Measurements from ENCODE around the gene GRK1. TPM values are rescaled to one million over a fixed set of nuclear protein-coding genes. Genes with fewer than 3 reads are reported as not detected.
A peak's percentile ranks its signal among the peaks of the same experiment; 100 is the strongest.
"Not testable (repeated sequence)": the region's sequence is repeated elsewhere in the genome, so short reads cannot be mapped to it uniquely, and the experiment has no call there.

The GRK1 gene
- total RNA-seq, 4 donors from 2014 or later: 0.88 to 1.7 TPM; not detected in 2

DNA sequence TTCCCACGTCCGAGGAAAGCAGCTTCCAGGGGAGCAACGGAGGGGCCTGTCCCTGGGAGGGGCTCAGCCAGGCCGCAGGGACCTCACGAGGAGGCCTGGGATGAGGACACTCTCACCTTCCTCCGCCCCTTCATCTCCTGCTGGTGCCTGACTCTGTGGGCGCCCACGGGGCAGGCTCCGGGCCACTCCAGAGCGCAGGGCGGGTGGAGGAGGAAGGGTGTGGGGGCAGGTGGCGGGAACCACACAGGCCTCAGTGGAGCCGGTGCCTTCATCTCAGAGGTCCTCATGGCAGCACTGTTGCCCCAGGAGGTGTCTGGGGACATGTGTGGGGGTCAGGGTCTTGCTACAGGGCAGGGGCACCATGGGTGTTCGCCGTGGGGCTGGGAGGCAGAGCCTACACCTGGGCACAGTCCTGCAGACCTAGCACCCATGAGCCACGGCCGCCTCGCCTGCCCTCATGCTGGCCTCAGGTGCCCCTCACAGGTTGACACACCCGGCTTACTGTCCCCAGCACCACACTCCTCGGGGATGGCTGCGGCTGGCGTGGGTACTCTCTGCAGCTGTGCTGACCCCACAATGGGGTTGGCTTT lies 81.9 kb downstream of the GRK1 start:
- H3K9me3 ChIP-seq: no peaks in the 10 kb centered on the region
- H3K27me3 ChIP-seq: no peaks in the 10 kb centered on the region
- H3K36me3 ChIP-seq: no peaks in the 10 kb centered on the region
- TF ChIP-seq, protein P1, sequence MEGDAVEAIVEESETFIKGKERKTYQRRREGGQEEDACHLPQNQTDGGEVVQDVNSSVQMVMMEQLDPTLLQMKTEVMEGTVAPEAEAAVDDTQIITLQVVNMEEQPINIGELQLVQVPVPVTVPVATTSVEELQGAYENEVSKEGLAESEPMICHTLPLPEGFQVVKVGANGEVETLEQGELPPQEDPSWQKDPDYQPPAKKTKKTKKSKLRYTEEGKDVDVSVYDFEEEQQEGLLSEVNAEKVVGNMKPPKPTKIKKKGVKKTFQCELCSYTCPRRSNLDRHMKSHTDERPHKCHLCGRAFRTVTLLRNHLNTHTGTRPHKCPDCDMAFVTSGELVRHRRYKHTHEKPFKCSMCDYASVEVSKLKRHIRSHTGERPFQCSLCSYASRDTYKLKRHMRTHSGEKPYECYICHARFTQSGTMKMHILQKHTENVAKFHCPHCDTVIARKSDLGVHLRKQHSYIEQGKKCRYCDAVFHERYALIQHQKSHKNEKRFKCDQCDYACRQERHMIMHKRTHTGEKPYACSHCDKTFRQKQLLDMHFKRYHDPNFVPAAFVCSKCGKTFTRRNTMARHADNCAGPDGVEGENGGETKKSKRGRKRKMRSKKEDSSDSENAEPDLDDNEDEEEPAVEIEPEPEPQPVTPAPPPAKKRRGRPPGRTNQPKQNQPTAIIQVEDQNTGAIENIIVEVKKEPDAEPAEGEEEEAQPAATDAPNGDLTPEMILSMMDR (IDR thresholded peaks at IDR 0.05): no peak
- TF ChIP-seq POLR2A (IDR thresholded peaks at IDR 0.05): no peak
- no peak overlapping the region for H3K4me3 ChIP-seq
- peak in 1 of 3 donors; percentile 34 for DNase-seq
- no peak overlapping the region for H3K27ac ChIP-seq
- H3K4me1 ChIP-seq: peaks cover 0 to 3% (median 0%) of the 10 kb centered on the region in 4 donors

DNA sequence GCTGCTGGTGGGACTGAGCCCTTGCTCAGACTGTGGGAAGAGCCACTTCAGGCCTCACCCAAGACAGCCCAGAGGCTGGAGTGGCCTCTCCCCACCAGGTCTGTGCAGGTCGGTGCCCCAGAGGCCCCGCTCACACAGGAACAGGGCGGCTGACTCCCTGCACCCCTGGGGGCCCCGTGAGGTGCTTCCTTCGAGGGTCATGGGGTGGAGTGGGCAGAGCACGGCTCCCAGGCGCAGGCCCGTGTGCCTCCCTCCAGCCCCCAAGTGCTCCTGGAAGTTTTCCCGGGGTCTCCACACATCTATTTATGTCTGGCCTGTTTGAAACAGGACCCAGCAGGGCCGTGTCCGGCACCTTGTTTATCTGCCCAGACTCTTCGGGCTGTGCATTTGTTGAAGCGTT lies 82.5 kb downstream of the GRK1 start:
- no peaks in the 10 kb centered on the region for H3K27me3 ChIP-seq
- peak in 1 of 3 donors; percentile 26 for DNase-seq
- no peaks in the 10 kb centered on the region for H3K36me3 ChIP-seq
- no peak for TF ChIP-seq POLR2A (IDR thresholded peaks at IDR 0.05)
- TF ChIP-seq, protein P1 (IDR thresholded peaks at IDR 0.05): no peak
- H3K4me3 ChIP-seq: no peak overlapping the region
- no peak overlapping the region for H3K27ac ChIP-seq
- H3K9me3 ChIP-seq: no peaks in the 10 kb centered on the region
- H3K4me1 ChIP-seq: peaks cover 0 to 3% (median 0%) of the 10 kb centered on the region in 4 donors

DNA sequence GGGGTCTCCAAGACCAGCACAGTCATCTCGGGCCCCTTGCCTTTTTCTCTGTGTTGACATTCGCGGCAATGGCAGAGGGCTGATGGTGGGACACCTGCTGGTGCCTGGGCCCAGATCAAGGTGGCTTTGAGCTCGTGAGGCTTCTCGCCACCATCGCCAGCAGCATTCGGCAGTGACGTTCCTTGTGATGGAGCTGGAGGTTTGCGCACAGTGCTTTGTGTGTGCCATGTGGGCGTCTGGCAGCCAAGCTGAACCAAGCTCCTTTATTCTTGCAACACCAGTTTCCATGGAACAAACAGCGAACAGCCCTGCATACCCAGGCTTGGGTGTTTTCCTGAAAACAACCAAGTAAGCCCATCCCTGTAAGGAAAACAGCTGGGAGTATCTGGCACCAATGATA lies 82.9 kb downstream of the GRK1 start:
- no peaks in the 10 kb centered on the region for H3K9me3 ChIP-seq
- TF ChIP-seq, protein P1 (IDR thresholded peaks at IDR 0.05): no peak
- no peak for TF ChIP-seq POLR2A (IDR thresholded peaks at IDR 0.05)
- no peaks in the 10 kb centered on the region for H3K36me3 ChIP-seq
- no peak overlapping the region for H3K27ac ChIP-seq
- H3K4me1 ChIP-seq: peaks cover 0 to 3% (median 0%) of the 10 kb centered on the region in 4 donors
- H3K4me3 ChIP-seq: no peak overlapping the region
- DNase-seq: peak in 1 of 3 donors; percentile 26
- no peaks in the 10 kb centered on the region for H3K27me3 ChIP-seq

DNA sequence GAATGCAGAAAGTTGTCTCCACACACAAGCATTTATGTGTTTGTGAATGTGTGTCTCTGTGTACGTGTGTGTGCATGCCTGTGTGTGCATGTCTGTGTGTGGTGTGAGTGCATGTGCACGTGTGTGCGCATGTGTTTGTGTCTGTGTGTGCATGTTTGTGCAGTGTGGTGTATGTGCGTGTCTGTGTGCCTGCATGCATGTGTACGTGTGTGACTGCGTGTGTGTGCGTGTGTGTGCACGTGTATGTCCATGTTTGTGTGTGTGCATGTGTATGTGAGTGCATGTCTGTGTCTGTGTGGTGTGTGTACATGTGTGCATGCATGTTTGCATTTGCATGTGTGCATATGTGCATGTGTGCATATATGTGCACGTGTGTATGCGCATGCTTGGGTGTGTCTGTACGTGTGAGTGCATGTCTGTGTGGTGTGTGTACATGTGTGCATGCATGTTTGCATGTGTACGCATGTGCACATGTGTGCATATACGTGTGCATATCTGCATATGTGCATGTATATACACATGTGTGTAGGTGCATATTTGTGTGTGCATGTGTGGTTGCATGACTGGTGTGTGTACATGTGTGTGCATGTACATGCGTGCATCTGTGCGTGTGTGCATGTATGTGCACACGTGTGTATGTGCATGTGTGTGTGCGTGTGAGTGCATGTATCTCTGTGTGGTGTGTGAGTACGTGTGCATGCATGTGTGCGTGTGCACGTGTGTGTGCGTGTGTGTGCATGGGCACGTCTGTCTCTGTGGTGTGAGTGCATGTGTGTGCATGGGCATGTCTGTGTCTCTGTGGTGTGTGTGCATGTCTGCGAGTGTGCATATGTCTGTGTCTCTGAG lies 83.8 kb downstream of the GRK1 start:
- Histone ChIP-seq H3K36me3 (no peaks in the 10 kb centered on the region), H3K9me3 (no peaks in the 10 kb centered on the region), H3K4me3 (no peak overlapping the region), H3K27ac (no peak overlapping the region), H3K4me1 (peaks cover 0 to 3% (median 0%) of the 10 kb centered on the region in 4 donors), H3K27me3 (no peaks in the 10 kb centered on the region)
- peak in 1 of 3 donors; percentile 14 for DNase-seq
- TF ChIP-seq POLR2A (IDR thresholded peaks at IDR 0.05): no peak
- TF ChIP-seq, protein P1 (IDR thresholded peaks at IDR 0.05): no peak

DNA sequence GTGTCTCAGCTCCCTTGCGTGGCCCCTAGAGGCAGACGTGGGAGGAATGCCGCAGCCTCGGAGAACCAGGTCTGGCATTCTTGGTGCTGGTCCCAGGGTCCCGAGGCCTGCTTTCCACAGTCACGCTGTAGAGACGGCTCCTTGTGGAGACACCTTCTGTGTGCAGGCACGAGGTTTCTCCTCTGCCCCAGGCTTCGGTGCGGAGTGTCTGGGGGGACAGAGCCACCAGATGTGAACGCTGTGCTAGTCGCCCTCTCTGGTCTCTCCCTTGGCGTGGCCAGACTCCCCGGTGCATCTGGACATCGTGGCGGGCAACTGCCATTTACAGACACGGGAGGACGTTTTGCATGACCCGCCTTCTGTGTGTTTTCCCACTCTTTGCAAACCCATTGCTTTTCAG lies 84.5 kb downstream of the GRK1 start:
- DNase-seq: peak in 1 of 3 donors; percentile 31
- Histone ChIP-seq H3K36me3 (no peaks in the 10 kb centered on the region), H3K27ac (no peak overlapping the region), H3K4me3 (no peak overlapping the region), H3K27me3 (no peaks in the 10 kb centered on the region), H3K9me3 (no peaks in the 10 kb centered on the region), H3K4me1 (peaks cover 0 to 3% (median 0%) of the 10 kb centered on the region in 4 donors)
- TF ChIP-seq, protein P1 (IDR thresholded peaks at IDR 0.05): no peak
- no peak for TF ChIP-seq POLR2A (IDR thresholded peaks at IDR 0.05)

DNA sequence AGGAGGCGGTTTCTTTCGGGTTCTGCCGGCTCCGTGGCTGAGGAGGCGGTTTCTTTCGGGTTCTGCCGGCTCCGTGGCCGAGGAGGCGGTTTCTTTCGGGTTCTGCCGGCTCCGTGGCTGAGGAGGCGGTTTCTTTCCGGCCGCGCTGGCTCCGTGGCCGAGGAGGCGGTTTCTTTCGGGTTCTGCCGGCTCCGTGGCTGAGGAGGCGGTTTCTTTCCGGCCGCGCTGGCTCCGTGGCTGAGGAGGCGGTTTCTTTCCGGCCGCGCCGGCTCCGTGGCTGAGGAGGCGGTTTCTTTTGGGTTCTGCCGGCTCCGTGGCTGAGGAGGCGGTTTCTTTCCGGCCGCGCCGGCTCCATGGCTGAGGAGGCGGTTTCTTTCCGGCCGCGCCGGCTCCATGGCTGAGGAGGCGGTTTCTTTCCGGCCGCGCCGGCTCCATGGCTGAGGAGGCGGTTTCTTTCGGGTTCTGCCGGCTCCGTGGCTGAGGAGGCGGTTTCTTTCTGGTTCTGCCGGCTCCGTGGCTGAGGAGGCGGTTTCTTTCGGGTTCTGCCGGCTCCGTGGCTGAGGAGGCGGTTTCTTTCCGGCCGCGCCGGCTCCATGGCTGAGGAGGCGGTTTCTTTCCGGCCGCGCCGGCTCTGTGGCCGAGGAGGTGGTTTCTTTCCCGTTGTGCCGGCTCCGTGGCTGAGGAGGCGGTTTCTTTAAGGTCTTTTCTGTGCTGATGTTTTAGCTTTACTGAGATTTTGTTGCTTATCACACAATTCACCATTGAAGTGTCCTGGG lies 85.4 kb downstream of the GRK1 start:
- not testable (repeated sequence) for H3K4me3 ChIP-seq, H3K27ac ChIP-seq, H3K36me3 ChIP-seq, H3K27me3 ChIP-seq, H3K4me1 ChIP-seq, H3K9me3 ChIP-seq
- peak in 1 of 3 donors; percentile 23 for DNase-seq

Measured in Peyer's patch (tissue), 4 donors.